Esophagus muscularis mucosa (tissue), 4 donors: ENCODE data around the gene KLHL24. TPM values are rescaled to one million over a fixed set of nuclear protein-coding genes. Genes with fewer than 3 reads are reported as not detected.

Experiments used
- DNase-seq: peaks from one replicate; pipeline ENCODE4 v3.0.0-alpha.2; 2017; ENCODE audit errors: extremely low spot score
- H3K27ac ChIP-seq, 4 donors: fragments of 200-600 bp; sonication (generic); replicated peaks in 1 of 4; 1 replicate in 3 of 4; 2 replicates in 1 of 4; pipeline ENCODE4 v1.5.1; 2016 to 2019; ENCODE audit warnings: mild to moderate bottlenecking in 1 of 4
- H3K27me3 ChIP-seq, 4 donors: fragments of 200-600 bp; sonication (generic); one replicate each; pipeline versions ENCODE4 v1.5.1 to v1.6.0; 2016 to 2019
- H3K36me3 ChIP-seq, 4 donors: fragments of 200-600 bp; sonication (generic); one replicate each; pipeline ENCODE4 v1.5.1; 2016 to 2019
- H3K4me1 ChIP-seq, 4 donors: fragments of 200-600 bp; sonication (generic); one replicate each; pipeline ENCODE4 v1.5.1; 2016 to 2019
- H3K4me3 ChIP-seq, 4 donors: fragments of 200-600 bp; sonication (generic); 1 replicate in 2 of 4; 2 replicates in 2 of 4; pipeline ENCODE4 v1.5.1; 2016 to 2019; ENCODE audit warnings: mild to moderate bottlenecking in 4 of 4, moderate library complexity in 1 of 4
- H3K9me3 ChIP-seq, 4 donors: fragments of 200-600 bp; sonication (generic); 1 replicate in 3 of 4; 2 replicates in 1 of 4; pipeline ENCODE4 v1.5.1; 2016 to 2019
- EP300 ChIP-seq: sonication (generic); formaldehyde crosslinking; IDR thresholded peaks from one replicate; pipeline ENCODE4 v1.6.1; 2017; ENCODE audit warnings: antibody characterized with exemption
- POLR2A ChIP-seq: fragments of 450-650 bp; IDR thresholded peaks from one replicate; pipeline ENCODE4 v1.6.1; 2017; ENCODE audit warnings: antibody characterized with exemption, moderate library complexity, mild to moderate bottlenecking, low read depth
- POLR2AphosphoS5 ChIP-seq, 2 donors: sonication (generic); formaldehyde crosslinking; IDR thresholded peaks; one replicate each; pipeline ENCODE4 v1.6.1; 2017; ENCODE audit warnings: antibody characterized with exemption in 2 of 2
- WGBS: methylation state at CpG from one replicate; pipeline ENCODE4 v1.1.5; 2018; 5-methylcytosine and 5-hydroxymethylcytosine counted together
- intact Hi-C: fragments of 100-400 bp; cut with DNase I; formaldehyde crosslinking; loops from one replicate; pipeline ENCODE4 v1.15.1; 2023
- total RNA-seq, 4 donors: library from RNA; depleted of rRNA; stranded (reverse); fragments of >200 nt; gene quantifications; one replicate each; pipeline versions ENCODE4 v1.1.0 to v1.2.1, GENCODE V29; 2016
- TF ChIP-seq, protein P1 (sequence below), 3 experiments: fragments of 200-600 bp in 2 of 3; fragments of 450-650 bp in 1 of 3; sonication (generic) in 2 of 3; IDR thresholded peaks; one replicate each; pipeline ENCODE4 v1.5.1; 2017 to 2019; ENCODE audit warnings: antibody characterized with exemption in 3 of 3, mild to moderate bottlenecking in 2 of 3, moderate library complexity in 1 of 3

The KLHL24 gene
- total RNA-seq, 4 donors from 2014 or later = 87.5 to 166 (median 123) TPM

DNA sequence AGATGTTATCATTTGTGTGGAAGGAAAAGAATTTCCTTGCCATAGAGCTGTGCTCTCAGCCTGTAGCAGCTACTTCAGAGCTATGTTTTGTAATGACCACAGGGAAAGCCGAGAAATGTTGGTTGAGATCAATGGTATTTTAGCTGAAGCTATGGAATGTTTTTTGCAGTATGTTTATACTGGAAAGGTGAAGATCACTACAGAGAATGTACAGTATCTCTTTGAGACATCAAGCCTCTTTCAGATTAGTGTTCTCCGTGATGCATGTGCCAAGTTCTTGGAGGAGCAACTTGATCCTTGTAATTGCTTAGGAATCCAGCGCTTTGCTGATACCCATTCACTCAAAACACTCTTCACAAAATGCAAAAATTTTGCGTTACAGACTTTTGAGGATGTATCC, 15.1 kb downstream of the KLHL24 start:
- Histone ChIP-seq H3K4me3 (no peak overlapping the region), H3K36me3 (peaks cover 24 to 64% (median 36%) of the 10 kb centered on the region in 4 donors), H3K27me3 (no peaks in the 10 kb centered on the region), H3K9me3 (peaks cover 6 to 20% (median 18%) of the 10 kb centered on the region in 4 donors), H3K4me1 (peaks cover 0 to 11% (median 2%) of the 10 kb centered on the region in 4 donors), H3K27ac (no peak overlapping the region)
- DNase-seq = no peak
- intact Hi-C loops = no loop called here
- 80% methylated on average over 4 of the region's 4 CpGs for WGBS
- TF ChIP-seq POLR2A (no peak), POLR2AphosphoS5 (IDR thresholded peaks at IDR 0.05) (no peak), EP300 (no peak)
- TF ChIP-seq, protein P1, sequence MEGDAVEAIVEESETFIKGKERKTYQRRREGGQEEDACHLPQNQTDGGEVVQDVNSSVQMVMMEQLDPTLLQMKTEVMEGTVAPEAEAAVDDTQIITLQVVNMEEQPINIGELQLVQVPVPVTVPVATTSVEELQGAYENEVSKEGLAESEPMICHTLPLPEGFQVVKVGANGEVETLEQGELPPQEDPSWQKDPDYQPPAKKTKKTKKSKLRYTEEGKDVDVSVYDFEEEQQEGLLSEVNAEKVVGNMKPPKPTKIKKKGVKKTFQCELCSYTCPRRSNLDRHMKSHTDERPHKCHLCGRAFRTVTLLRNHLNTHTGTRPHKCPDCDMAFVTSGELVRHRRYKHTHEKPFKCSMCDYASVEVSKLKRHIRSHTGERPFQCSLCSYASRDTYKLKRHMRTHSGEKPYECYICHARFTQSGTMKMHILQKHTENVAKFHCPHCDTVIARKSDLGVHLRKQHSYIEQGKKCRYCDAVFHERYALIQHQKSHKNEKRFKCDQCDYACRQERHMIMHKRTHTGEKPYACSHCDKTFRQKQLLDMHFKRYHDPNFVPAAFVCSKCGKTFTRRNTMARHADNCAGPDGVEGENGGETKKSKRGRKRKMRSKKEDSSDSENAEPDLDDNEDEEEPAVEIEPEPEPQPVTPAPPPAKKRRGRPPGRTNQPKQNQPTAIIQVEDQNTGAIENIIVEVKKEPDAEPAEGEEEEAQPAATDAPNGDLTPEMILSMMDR (IDR thresholded peaks at IDR 0.05) = no peak

DNA sequence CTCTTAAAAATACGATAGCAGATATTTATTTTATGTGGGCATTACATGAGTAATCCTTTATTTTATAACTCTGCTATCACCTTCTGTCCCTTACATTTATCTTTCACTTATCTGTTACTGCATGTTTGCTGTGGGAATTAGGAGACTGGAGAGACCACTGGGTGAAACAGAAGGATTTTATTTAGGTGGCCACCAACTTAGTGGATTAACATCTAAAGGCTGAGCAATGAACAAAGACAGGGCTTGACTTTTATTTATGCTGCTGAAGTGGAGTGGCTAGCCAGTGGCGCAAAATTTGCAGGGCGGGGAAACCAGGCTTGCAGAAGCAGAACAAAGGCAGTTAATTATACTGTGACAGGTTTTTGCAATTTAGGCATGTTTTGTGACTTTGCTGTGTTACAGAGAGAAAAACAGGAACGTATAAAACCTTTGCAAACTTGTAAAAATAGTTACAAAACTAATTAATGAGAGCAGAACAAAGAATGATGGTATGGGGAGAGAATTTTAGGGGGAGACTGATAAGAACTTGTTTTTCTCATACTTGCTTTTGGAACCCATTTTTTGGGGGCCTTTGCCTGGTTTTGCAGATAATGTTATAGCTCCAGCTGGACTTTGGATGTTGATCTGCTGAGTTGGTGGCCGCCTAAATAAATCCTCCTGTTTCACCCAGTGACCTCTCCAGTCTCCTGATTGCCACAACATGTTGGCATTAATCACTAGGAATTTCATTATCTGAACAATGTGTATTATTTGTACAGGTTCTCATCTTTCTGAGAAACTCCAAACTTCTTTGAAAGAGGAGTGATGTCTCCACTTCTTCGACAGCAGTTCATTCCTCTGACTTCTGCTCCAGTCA, 18.0 kb downstream of the KLHL24 start:
- H3K27me3 ChIP-seq = no peaks in the 10 kb centered on the region
- H3K27ac ChIP-seq = no peak overlapping the region
- peaks cover 6 to 20% (median 18%) of the 10 kb centered on the region in 4 donors for H3K9me3 ChIP-seq
- no peak overlapping the region for H3K4me3 ChIP-seq
- DNase-seq = no peak
- intact Hi-C loops = no loop called here
- peaks cover 6 to 15% (median 6%) of the 10 kb centered on the region in 4 donors for H3K4me1 ChIP-seq
- WGBS = 85% methylated on average over 6 of the region's 6 CpGs
- TF ChIP-seq EP300 = no peak
- TF ChIP-seq, protein P1 (IDR thresholded peaks at IDR 0.05) = no peak
- no peak for TF ChIP-seq POLR2A
- TF ChIP-seq POLR2AphosphoS5 (IDR thresholded peaks at IDR 0.05) = no peak
- H3K36me3 ChIP-seq = peaks cover 21 to 69% (median 40%) of the 10 kb centered on the region in 4 donors

DNA sequence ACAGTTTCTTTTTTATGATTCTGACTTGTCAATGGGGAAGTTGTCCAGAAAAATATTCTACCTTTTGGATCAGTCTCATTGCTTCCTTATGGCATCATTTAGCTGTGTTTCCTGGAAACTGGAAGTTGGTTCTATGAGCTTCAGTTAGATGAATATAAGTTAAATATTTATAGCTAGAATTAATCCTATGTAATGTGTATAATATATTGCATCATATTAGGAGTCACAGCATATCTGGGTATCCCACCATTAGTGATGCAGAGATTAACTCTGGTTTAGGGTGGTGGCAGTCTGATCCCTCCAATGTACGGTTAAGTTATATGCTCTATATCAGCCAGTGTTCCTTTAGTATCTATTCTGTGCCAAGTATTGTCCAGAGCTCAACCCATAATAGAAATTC, 19.3 kb downstream of the KLHL24 start:
- no peaks in the 10 kb centered on the region for H3K27me3 ChIP-seq
- no peak overlapping the region for H3K27ac ChIP-seq
- DNase-seq = no peak
- 93% methylated on average over 1 of the region's 1 CpG for WGBS
- H3K9me3 ChIP-seq = peaks cover 6 to 20% (median 18%) of the 10 kb centered on the region in 4 donors
- intact Hi-C loops = no loop called here
- H3K4me3 ChIP-seq = no peak overlapping the region
- TF ChIP-seq POLR2AphosphoS5 (IDR thresholded peaks at IDR 0.05) (no peak), POLR2A (no peak), EP300 (no peak)
- TF ChIP-seq, protein P1 (IDR thresholded peaks at IDR 0.05) = no peak
- peaks cover 27 to 76% (median 47%) of the 10 kb centered on the region in 4 donors for H3K36me3 ChIP-seq
- H3K4me1 ChIP-seq = peaks cover 9 to 28% (median 12%) of the 10 kb centered on the region in 4 donors

DNA sequence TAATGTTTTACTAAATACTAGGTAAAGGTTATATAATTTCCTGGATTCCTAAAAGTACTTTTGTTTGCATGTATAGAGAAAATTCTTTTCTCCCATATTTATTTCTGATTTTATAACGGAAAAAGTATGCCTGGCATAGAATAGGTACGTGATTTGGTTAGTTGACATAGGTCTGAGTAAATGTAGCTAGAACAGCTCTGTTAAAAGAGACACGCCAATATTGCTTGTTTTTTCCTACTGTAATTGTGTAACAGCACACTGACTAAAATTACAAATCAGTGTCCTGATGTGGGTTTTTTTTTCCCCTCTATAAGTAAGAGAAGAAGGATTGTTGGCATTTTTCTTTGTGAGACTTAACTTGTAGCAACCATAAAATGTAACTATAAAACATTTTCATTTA, 26.7 kb downstream of the KLHL24 start:
- Histone ChIP-seq H3K27me3 (no peaks in the 10 kb centered on the region), H3K4me1 (peaks cover 16 to 67% (median 54%) of the 10 kb centered on the region in 4 donors), H3K36me3 (peaks cover 12 to 69% (median 30%) of the 10 kb centered on the region in 4 donors), H3K27ac (no peak overlapping the region), H3K9me3 (no peaks in the 10 kb centered on the region), H3K4me3 (no peak overlapping the region)
- TF ChIP-seq POLR2AphosphoS5 (IDR thresholded peaks at IDR 0.05) = no peak
- no peak for TF ChIP-seq EP300
- TF ChIP-seq, protein P1 (IDR thresholded peaks at IDR 0.05) = no peak
- no peak for TF ChIP-seq POLR2A
- 39% methylated on average over 3 of the region's 3 CpGs for WGBS
- intact Hi-C loops = loop anchor here (5.0 kb wide), 1 partner anchor 35 kb away; the partner anchor contains the start of gene YEATS2
- no peak for DNase-seq
